GM10847 (cell line): ENCODE data around the gene DDX23.

Source experiments
- POLR2A ChIP-seq: IDR thresholded peaks from 2 replicates; pipeline ENCODE4 v1.6.1; 2011; ENCODE audit not compliant: insufficient read length; ENCODE audit errors: extremely low read depth

The DDX23 gene

GRCh38 chr12:48815126-48816110 is 36.5 kb downstream of the DDX23 start:
- TF ChIP-seq POLR2A, result no peak

- TF ChIP-seq POLR2A, result peak; percentile 53
Observed at GRCh38 chr12:48814262-48815125, 37.5 kb downstream of the DDX23 start.

GRCh38 chr12:48813465-48814261 is 38.3 kb downstream of the DDX23 start:
- no peak for TF ChIP-seq POLR2A

GRCh38 chr12:48812389-48812788 is 39.6 kb downstream of the DDX23 start:
- no peak for TF ChIP-seq POLR2A

GRCh38 chr12:48811437-48812090 is 40.4 kb downstream of the DDX23 start:
- TF ChIP-seq POLR2A, result no peak

- TF ChIP-seq POLR2A, result no peak
Observed at GRCh38 chr12:48810903-48811431, 41.0 kb downstream of the DDX23 start.

GRCh38 chr12:48807981-48808380 is 44.0 kb downstream of the DDX23 start:
- TF ChIP-seq POLR2A, result no peak

- TF ChIP-seq POLR2A, result no peak
Observed at GRCh38 chr12:48803675-48804074, 48.3 kb downstream of the DDX23 start.

- TF ChIP-seq POLR2A, result no peak
Observed at GRCh38 chr12:48800971-48801370, 51.0 kb downstream of the DDX23 start.

- TF ChIP-seq POLR2A, result no peak
Observed at GRCh38 chr12:48800457-48800856, 51.5 kb downstream of the DDX23 start.

GRCh38 chr12:48796976-48797375 is 55.0 kb downstream of the DDX23 start:
- TF ChIP-seq POLR2A, result no peak

GRCh38 chr12:48795550-48796455 is 56.2 kb downstream of the DDX23 start:
- TF ChIP-seq POLR2A, result no peak

- TF ChIP-seq POLR2A, result no peak
Observed at GRCh38 chr12:48794870-48795269, 57.1 kb downstream of the DDX23 start.
